Neural cell (in vitro differentiated cells): ENCODE data around the gene LKAAEAR1. TPM values are rescaled to one million over a fixed set of nuclear protein-coding genes. Genes with fewer than 3 reads are reported as not detected.

Experiments
- H2AFZ ChIP-seq: fragments of 200-600, 300-800 bp; sonication (generic), shearing (Covaris generic); 2 replicates; pipeline ENCODE4 v1.6.0; 2014; ENCODE audit warnings: low read depth, mild to moderate bottlenecking, antibody characterized with exemption, low read length, moderate library complexity
- H3F3A ChIP-seq: fragments of 200-600 bp; shearing (Covaris generic); 2 replicates; pipeline ENCODE4 v1.6.1; 2016; ENCODE audit warnings: mild to moderate bottlenecking, moderate library complexity, mixed read lengths, antibody characterized with exemption, low read length; ENCODE audit not compliant: insufficient read depth, poor library complexity, severe bottlenecking
- H3K27ac ChIP-seq: fragments of 200-600, 300-800 bp; sonication (generic), shearing (Covaris generic); 2 replicates; pipeline ENCODE4 v1.5.1; 2014; ENCODE audit warnings: mild to moderate bottlenecking, low read length, moderate library complexity
- H3K27me3 ChIP-seq: fragments of 300-800, 200-600 bp; sonication (generic), shearing (Covaris generic); 2 replicates; pipeline ENCODE4 v1.6.0; 2014; ENCODE audit warnings: mild to moderate bottlenecking, low read depth, low read length, moderate library complexity; ENCODE audit not compliant: insufficient read depth
- H3K36me3 ChIP-seq: fragments of 300-800, 200-600 bp; sonication (generic), shearing (Covaris generic); 2 replicates; pipeline ENCODE4 v1.5.1; 2014; ENCODE audit warnings: mild to moderate bottlenecking, antibody characterized with exemption, low read length, moderate library complexity; ENCODE audit not compliant: insufficient read depth
- H3K4me2 ChIP-seq: fragments of 300-800, 200-600 bp; sonication (generic), shearing (Covaris generic); 2 replicates; pipeline ENCODE4 v1.6.0; 2014; ENCODE audit warnings: mild to moderate bottlenecking, low read length
- H3K4me3 ChIP-seq: fragments of 300-800, 200-600 bp; sonication (generic), shearing (Covaris generic); 2 replicates; pipeline ENCODE4 v1.5.1; 2014; ENCODE audit warnings: mild to moderate bottlenecking, low read length, moderate library complexity
- H3K79me2 ChIP-seq: fragments of 200-600 bp; shearing (Covaris generic); replicated peaks from 2 replicates; pipeline ENCODE4 v1.6.0; 2014; ENCODE audit warnings: mild to moderate bottlenecking, low read length, moderate library complexity; ENCODE audit not compliant: insufficient read depth
- H3K9ac ChIP-seq: fragments of 300-800, 200-600 bp; sonication (generic), shearing (Covaris generic); 2 replicates; pipeline ENCODE4 v1.6.1; 2016; ENCODE audit warnings: mild to moderate bottlenecking, low read length, mixed read lengths
- H3K9me2 ChIP-seq: fragments of 200-600 bp; shearing (Covaris generic); 2 replicates; pipeline ENCODE4 v1.6.1; 2016; ENCODE audit warnings: mild to moderate bottlenecking, low read length, mixed read lengths; ENCODE audit not compliant: insufficient read depth
- H3K9me3 ChIP-seq: fragments of 200-600, 300-800 bp; sonication (generic), shearing (Covaris generic); 2 replicates; pipeline ENCODE4 v1.6.1; 2016; ENCODE audit warnings: mild to moderate bottlenecking, mixed run types, low read length, moderate library complexity, mixed read lengths
- H4K20me1 ChIP-seq: fragments of 200-600 bp; shearing (Covaris generic); 2 replicates; pipeline ENCODE4 v1.6.1; 2016; ENCODE audit warnings: mild to moderate bottlenecking, mixed run types; ENCODE audit not compliant: insufficient read depth
- EP300 ChIP-seq: fragments of 450-650 bp; conservative IDR thresholded peaks from 2 replicates; pipeline ENCODE4 v1.6.1; 2014; ENCODE audit warnings: antibody characterized with exemption, mild to moderate bottlenecking, moderate library complexity; ENCODE audit not compliant: poor library complexity, severe bottlenecking
- EZH2 ChIP-seq: fragments of 200-600, 300-800 bp; shearing (Covaris generic), sonication (generic); IDR thresholded peaks from 2 replicates; pipeline ENCODE4 v1.6.1; 2014; ENCODE audit warnings: antibody characterized with exemption, low read length, borderline replicate concordance, mild to moderate bottlenecking; ENCODE audit not compliant: insufficient read depth, poor library complexity, severe bottlenecking
- MXI1 ChIP-seq: fragments of 450-650 bp; conservative IDR thresholded peaks from 2 replicates; pipeline ENCODE4 v1.6.1; 2014; ENCODE audit warnings: antibody characterized with exemption, mild to moderate bottlenecking; ENCODE audit not compliant: poor library complexity, severe bottlenecking
- POLR2AphosphoS5 ChIP-seq: IDR thresholded peaks from 2 replicates; pipeline ENCODE4 v1.6.1; 2012
- RAD21 ChIP-seq: fragments of 450-650 bp; conservative IDR thresholded peaks from 2 replicates; pipeline ENCODE4 v1.6.1; 2014; ENCODE audit warnings: antibody characterized with exemption, mild to moderate bottlenecking, moderate library complexity
- SMC3 ChIP-seq: fragments of 450-650 bp; conservative IDR thresholded peaks from 2 replicates; pipeline ENCODE4 v1.6.1; 2014; ENCODE audit warnings: antibody characterized with exemption, mild to moderate bottlenecking, moderate library complexity; ENCODE audit not compliant: poor library complexity
- TAF1 ChIP-seq: IDR thresholded peaks from 2 replicates; pipeline ENCODE4 v1.6.1; 2012; ENCODE audit warnings: low read depth
- polyA plus RNA-seq: library from polyadenylated mRNA; depleted of rRNA; stranded (reverse); fragments of >200 nt; gene quantifications from 2 replicates; pipeline ENCODE4 v1.2.3, GENCODE V29; 2014
- TF ChIP-seq, protein P1 (sequence below): fragments of 450-650 bp; IDR thresholded peaks from 2 replicates; pipeline ENCODE4 v1.5.1; 2014; ENCODE audit warnings: antibody characterized with exemption, mild to moderate bottlenecking, moderate library complexity; ENCODE audit not compliant: poor library complexity, severe bottlenecking
- TF ChIP-seq, protein P2 (sequence below): IDR thresholded peaks from 2 replicates; pipeline ENCODE4 v1.6.1; 2012; ENCODE audit warnings: borderline replicate concordance

The LKAAEAR1 gene
- polyA plus RNA-seq, 1 donor from 2014 or later = 9.3 TPM

GRCh38 chr20:64076061-64076997 lies 7.9 kb downstream of the LKAAEAR1 start:
- no peak overlapping the region for H3K4me3 ChIP-seq

GRCh38 chr20:64075556-64075955 lies 8.6 kb downstream of the LKAAEAR1 start:
- Histone ChIP-seq H3K9me3 (no peaks in the 10 kb centered on the region), H3K9me2 (no peaks in the 10 kb centered on the region), H3K27me3 (peaks cover 4% of the 10 kb centered on the region), H3K4me3 (no peak overlapping the region), H3K36me3 (no peaks in the 10 kb centered on the region), H3K27ac (no peak overlapping the region), H3K79me2 (no peaks in the 10 kb centered on the region), H2AFZ (no peak overlapping the region), H3K4me2 (no peak overlapping the region), H3K9ac (no peak overlapping the region), H4K20me1 (no peaks in the 10 kb centered on the region), H3F3A (no peaks in the 10 kb centered on the region)
- no peak for TF ChIP-seq MXI1
- TF ChIP-seq TAF1 = no peak
- TF ChIP-seq RAD21 = no peak
- no peak for TF ChIP-seq SMC3
- no peak for TF ChIP-seq POLR2AphosphoS5
- TF ChIP-seq, protein P1, sequence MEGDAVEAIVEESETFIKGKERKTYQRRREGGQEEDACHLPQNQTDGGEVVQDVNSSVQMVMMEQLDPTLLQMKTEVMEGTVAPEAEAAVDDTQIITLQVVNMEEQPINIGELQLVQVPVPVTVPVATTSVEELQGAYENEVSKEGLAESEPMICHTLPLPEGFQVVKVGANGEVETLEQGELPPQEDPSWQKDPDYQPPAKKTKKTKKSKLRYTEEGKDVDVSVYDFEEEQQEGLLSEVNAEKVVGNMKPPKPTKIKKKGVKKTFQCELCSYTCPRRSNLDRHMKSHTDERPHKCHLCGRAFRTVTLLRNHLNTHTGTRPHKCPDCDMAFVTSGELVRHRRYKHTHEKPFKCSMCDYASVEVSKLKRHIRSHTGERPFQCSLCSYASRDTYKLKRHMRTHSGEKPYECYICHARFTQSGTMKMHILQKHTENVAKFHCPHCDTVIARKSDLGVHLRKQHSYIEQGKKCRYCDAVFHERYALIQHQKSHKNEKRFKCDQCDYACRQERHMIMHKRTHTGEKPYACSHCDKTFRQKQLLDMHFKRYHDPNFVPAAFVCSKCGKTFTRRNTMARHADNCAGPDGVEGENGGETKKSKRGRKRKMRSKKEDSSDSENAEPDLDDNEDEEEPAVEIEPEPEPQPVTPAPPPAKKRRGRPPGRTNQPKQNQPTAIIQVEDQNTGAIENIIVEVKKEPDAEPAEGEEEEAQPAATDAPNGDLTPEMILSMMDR = no peak
- TF ChIP-seq, protein P2, sequence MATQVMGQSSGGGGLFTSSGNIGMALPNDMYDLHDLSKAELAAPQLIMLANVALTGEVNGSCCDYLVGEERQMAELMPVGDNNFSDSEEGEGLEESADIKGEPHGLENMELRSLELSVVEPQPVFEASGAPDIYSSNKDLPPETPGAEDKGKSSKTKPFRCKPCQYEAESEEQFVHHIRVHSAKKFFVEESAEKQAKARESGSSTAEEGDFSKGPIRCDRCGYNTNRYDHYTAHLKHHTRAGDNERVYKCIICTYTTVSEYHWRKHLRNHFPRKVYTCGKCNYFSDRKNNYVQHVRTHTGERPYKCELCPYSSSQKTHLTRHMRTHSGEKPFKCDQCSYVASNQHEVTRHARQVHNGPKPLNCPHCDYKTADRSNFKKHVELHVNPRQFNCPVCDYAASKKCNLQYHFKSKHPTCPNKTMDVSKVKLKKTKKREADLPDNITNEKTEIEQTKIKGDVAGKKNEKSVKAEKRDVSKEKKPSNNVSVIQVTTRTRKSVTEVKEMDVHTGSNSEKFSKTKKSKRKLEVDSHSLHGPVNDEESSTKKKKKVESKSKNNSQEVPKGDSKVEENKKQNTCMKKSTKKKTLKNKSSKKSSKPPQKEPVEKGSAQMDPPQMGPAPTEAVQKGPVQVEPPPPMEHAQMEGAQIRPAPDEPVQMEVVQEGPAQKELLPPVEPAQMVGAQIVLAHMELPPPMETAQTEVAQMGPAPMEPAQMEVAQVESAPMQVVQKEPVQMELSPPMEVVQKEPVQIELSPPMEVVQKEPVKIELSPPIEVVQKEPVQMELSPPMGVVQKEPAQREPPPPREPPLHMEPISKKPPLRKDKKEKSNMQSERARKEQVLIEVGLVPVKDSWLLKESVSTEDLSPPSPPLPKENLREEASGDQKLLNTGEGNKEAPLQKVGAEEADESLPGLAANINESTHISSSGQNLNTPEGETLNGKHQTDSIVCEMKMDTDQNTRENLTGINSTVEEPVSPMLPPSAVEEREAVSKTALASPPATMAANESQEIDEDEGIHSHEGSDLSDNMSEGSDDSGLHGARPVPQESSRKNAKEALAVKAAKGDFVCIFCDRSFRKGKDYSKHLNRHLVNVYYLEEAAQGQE = no peak

More at GRCh38 chr20:64076061-64076997, 7.9 kb downstream of the LKAAEAR1 start:
- Histone ChIP-seq H3K27ac (no peak overlapping the region), H3K9ac (no peak overlapping the region), H3K9me2 (no peaks in the 10 kb centered on the region), H3K9me3 (no peaks in the 10 kb centered on the region), H2AFZ (no peak overlapping the region), H3K79me2 (no peaks in the 10 kb centered on the region), H3K4me2 (no peak overlapping the region), H3K27me3 (peaks cover 5% of the 10 kb centered on the region), H4K20me1 (no peaks in the 10 kb centered on the region), H3F3A (no peaks in the 10 kb centered on the region), H3K36me3 (no peaks in the 10 kb centered on the region)
- TF ChIP-seq TAF1 (no peak), RAD21 (no peak), EP300 (no peak), MXI1 (no peak), POLR2AphosphoS5 (no peak), EZH2 (no peak), SMC3 (no peak)
- TF ChIP-seq, protein P2 = no peak
- TF ChIP-seq, protein P1 = no peak
